NCI-H146 treated with DMSO at 0.1 percent for 48 hours (cell line): ENCODE data around the gene FAM237B.

Experiments used
- DNase-seq: peaks from one replicate; lab custom pipeline; 2025; ENCODE audit not compliant: unreplicated experiment; lab: John Stamatoyannopoulos, UW

FAM237B gene

GRCh38 chr7:90298145-90299038 lies 22.7 kb downstream of the FAM237B start:
- DNase-seq = peak; percentile 22

DNA sequence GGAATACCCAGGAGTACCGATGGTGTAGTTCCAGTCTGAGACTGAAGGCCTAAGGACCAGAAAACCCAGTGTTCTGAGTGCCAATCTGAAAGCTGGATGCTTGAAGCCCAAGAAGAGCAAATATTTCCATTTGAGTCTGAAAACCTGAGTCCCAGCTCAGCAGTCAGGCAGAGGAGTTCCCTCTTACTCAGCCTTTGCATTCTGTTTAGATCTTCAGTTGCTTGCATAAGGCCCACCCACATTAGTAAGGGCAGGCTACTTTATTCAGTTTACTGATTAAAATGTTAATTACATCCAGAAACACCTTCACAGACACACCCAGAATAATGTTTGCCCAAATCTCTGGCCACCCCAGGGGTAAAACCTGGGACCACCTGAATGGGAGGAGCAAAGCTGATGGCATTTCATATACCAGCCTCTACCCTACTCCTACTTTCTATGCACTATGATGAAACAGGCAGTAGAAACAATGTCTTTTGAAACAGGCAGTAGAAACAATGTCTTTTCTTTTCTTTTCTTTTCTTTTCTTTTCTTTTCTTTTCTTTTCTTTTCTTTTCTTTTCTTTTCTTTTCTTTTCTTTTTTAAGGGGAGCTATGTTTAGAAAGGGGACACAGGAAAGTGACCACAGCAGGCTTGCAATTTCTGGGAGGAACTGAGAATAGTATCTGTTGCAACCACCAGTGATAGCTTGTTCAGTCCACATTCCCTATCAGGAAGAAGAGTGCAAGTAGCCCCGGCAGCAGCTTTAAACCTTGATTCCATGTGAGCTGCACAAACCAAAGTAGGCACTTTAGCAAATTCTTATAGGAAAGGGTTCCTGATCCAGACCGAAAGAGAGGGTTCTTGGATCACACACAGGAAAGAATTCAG lies 30.6 kb downstream of the FAM237B start:
- no peak for DNase-seq

- DNase-seq = no peak
Observed at GRCh38 chr7:90288154-90288553, 33.0 kb downstream of the FAM237B start.

- no peak for DNase-seq
Observed at GRCh38 chr7:90276033-90276728, 44.9 kb downstream of the FAM237B start.

DNA sequence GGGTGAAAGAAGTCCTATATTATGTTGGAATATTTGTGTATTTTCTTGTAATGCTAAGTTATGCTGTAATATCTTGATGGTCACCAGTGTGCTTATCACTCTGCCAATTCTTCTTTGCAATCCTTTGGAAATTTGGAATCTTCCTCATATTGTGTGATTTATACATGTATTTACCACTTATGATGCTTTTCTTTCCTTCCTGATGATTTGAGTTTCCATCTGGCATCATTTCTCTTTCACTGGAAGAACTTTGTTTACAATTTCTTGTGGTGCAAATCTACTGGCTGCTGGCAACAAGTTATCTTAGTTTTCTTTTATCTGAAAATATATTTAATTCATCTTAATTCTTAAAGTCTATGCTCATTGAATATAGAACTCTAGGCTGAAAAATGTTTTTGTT lies 46.9 kb downstream of the FAM237B start:
- DNase-seq = no peak

DNA sequence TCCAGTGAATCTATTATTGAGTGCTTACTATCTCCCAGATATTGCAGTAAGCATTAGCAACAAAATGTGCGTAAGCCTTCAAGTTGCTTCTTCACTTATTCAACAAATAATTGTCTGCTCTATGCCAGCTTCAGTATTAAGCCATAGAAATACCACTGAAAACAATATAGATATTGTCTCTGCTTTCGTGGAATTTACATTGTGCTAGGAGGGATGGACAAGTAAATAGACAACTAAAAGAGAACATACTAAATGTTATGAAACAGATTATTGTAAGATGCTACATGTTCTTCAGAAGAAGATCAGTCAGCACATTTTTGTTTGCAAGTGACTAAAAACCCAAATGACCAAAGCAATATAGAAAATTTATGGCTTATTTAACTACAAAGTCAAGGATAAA lies 48.9 kb downstream of the FAM237B start:
- no peak for DNase-seq

- DNase-seq = no peak
Observed at GRCh38 chr7:90271753-90272152, 49.4 kb downstream of the FAM237B start.

GRCh38 chr7:90270431-90271178 lies 50.5 kb downstream of the FAM237B start:
- no peak for DNase-seq

GRCh38 chr7:90269163-90269562 lies 51.9 kb downstream of the FAM237B start:
- DNase-seq = no peak

DNA sequence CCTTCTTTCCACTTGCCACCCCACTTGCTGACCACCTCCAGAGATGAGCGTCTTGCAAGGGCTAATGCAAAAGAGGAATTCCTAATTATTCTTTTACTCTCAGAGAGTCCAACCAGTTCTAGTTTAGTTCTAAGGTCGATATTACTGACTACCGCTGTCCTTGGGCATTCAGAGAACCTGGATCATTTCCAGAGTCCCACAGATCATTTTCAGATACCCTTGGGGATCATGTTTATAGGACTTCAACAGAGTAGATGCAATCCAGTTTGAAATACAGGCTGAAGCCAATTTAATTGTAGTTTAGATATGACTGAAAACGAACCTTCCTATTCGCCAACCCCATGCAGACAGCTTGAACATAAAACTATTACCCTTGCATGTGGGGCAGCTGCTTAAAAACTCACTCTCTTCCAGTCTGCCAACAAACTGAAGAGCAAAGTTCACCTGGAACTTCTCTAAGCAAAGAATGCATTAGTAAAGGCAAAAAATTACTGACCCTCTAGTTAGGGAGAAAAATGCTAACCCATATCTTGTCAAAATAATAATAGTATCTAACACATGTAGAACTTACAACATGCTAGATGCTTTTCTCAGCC lies 53.7 kb downstream of the FAM237B start:
- DNase-seq = no peak

DNA sequence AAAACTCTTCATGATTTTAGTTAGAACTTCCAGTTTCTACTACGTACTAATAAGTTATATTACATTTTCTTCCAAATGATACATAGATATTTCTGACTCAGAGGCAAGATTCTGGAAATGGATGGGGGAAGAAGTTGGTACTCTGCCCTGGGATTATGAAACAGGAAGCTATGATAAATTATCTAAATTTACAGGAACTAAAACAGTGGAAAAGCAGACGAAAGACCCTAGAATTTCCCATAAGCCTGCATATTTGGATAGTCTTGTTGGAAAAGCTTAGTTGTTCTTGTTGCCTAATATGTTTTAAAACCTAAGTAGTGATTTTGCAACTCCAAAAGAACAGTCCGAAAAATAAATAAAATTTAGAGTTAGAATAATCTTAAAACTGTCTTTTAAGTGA lies 54.3 kb downstream of the FAM237B start:
- DNase-seq = no peak
